Nephron progenitor cell (in vitro differentiated cells): ENCODE data around the gene NXPE1.

ENCODE experiments used
- DNase-seq: peaks from one replicate; pipeline ENCODE4 v3.0.0; 2021
- H3K27ac Mint-ChIP-seq: 2 replicates; pipeline ENCODE4 v1.8.0; 2021; ENCODE audit warnings: mild to moderate bottlenecking, moderate library complexity, mixed read lengths
- H3K27me3 Mint-ChIP-seq: 2 replicates; pipeline ENCODE4 v1.8.0; 2021; ENCODE audit warnings: mild to moderate bottlenecking, low read depth, mixed read lengths; ENCODE audit not compliant: poor library complexity
- H3K36me3 Mint-ChIP-seq: 2 replicates; pipeline ENCODE4 v1.8.0; 2021; ENCODE audit warnings: low read depth, mixed read lengths
- H3K4me1 Mint-ChIP-seq: 2 replicates; pipeline ENCODE4 v1.8.0; 2021; ENCODE audit warnings: mixed read lengths
- H3K4me3 Mint-ChIP-seq: 2 replicates; pipeline ENCODE4 v1.8.0; 2021; ENCODE audit warnings: mild to moderate bottlenecking, moderate library complexity, mixed read lengths
- H3K9me3 Mint-ChIP-seq: 2 replicates; pipeline ENCODE4 v1.8.0; 2021; ENCODE audit warnings: mild to moderate bottlenecking, moderate library complexity, mixed read lengths
- TF ChIP-seq, protein P1 (sequence below): fragments of 200-600 bp; sonication (generic); IDR thresholded peaks from 2 replicates; pipeline ENCODE4 v1.5.0; 2021; ENCODE audit warnings: antibody characterized with exemption

NXPE1 gene

DNA sequence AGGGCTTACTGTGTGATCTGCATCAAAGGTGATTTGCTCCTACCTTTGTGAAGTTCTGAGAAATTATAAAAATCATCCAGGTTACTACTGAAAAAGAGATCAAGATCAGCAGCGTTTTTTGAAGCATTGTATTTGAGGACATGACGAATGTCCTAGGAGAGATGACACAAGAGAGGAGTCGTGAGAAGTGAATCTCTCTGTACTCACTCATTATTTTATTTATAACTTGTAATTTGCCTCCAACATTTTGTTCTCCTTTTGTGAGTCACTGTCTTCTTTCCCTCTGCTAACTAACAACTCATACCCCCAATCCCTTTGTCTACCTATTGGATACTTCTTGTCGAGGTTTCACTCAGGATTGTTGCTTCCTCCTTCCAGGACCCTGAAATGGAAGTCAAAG, 8.6 kb downstream of the NXPE1 start:
- peaks cover 4% of the 10 kb centered on the region for H3K27me3 Mint-ChIP-seq

GRCh38 chr11:114525682-114526081, 34.0 kb downstream of the NXPE1 start:
- H3K27me3 Mint-ChIP-seq, result no peaks in the 10 kb centered on the region
- H3K36me3 Mint-ChIP-seq, result peaks cover 10% of the 10 kb centered on the region
- H3K4me1 Mint-ChIP-seq, result no peaks in the 10 kb centered on the region
- peaks cover 28% of the 10 kb centered on the region for H3K9me3 Mint-ChIP-seq
- TF ChIP-seq, protein P1, sequence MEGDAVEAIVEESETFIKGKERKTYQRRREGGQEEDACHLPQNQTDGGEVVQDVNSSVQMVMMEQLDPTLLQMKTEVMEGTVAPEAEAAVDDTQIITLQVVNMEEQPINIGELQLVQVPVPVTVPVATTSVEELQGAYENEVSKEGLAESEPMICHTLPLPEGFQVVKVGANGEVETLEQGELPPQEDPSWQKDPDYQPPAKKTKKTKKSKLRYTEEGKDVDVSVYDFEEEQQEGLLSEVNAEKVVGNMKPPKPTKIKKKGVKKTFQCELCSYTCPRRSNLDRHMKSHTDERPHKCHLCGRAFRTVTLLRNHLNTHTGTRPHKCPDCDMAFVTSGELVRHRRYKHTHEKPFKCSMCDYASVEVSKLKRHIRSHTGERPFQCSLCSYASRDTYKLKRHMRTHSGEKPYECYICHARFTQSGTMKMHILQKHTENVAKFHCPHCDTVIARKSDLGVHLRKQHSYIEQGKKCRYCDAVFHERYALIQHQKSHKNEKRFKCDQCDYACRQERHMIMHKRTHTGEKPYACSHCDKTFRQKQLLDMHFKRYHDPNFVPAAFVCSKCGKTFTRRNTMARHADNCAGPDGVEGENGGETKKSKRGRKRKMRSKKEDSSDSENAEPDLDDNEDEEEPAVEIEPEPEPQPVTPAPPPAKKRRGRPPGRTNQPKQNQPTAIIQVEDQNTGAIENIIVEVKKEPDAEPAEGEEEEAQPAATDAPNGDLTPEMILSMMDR, result no peak
- H3K27ac Mint-ChIP-seq, result no peak overlapping the region
- no peak for DNase-seq
- no peak overlapping the region for H3K4me3 Mint-ChIP-seq

More for the DNA sequence above, 8.6 kb downstream of the NXPE1 start:
- TF ChIP-seq, protein P1, result no peak
- no peaks in the 10 kb centered on the region for H3K4me1 Mint-ChIP-seq
- DNase-seq, result no peak
- no peak overlapping the region for H3K27ac Mint-ChIP-seq
- no peaks in the 10 kb centered on the region for H3K36me3 Mint-ChIP-seq
- no peak overlapping the region for H3K4me3 Mint-ChIP-seq
- no peaks in the 10 kb centered on the region for H3K9me3 Mint-ChIP-seq

- TF ChIP-seq, protein P1, result no peak
- Mint-ChIP-seq H3K4me3 (no peak overlapping the region), H3K4me1 (no peaks in the 10 kb centered on the region), H3K27ac (no peak overlapping the region), H3K27me3 (no peaks in the 10 kb centered on the region), H3K9me3 (peaks cover 28% of the 10 kb centered on the region), H3K36me3 (peaks cover 10% of the 10 kb centered on the region)
- no peak for DNase-seq
Measured at GRCh38 chr11:114524122-114524521, 35.6 kb downstream of the NXPE1 start.

DNA sequence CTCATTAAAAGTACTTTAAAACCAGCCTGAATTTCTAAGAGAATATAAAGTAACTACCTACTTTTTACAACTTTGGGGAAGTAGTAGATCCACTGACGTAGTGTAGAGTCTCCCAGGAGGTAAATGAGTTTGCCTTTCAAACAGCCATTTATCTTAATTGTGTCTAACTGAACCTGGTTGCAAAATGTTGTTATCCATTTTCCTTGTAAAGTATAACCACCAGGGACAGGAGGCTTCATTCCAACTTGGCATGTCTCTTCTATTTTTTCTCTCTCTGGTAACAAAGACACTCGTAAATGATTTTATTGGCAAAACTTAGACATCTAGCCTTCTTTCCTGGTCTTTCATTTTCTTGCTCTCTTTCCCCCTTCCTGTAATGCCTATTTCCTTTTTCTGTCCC, 36.9 kb downstream of the NXPE1 start:
- no peaks in the 10 kb centered on the region for H3K4me1 Mint-ChIP-seq
- H3K27me3 Mint-ChIP-seq, result no peaks in the 10 kb centered on the region
- peaks cover 10% of the 10 kb centered on the region for H3K36me3 Mint-ChIP-seq
- no peak for DNase-seq
- no peak overlapping the region for H3K4me3 Mint-ChIP-seq
- TF ChIP-seq, protein P1, result no peak
- H3K9me3 Mint-ChIP-seq, result peaks cover 28% of the 10 kb centered on the region
- H3K27ac Mint-ChIP-seq, result no peak overlapping the region

GRCh38 chr11:114511538-114511937, 48.1 kb downstream of the NXPE1 start:
- Mint-ChIP-seq H3K27me3 (peaks cover 3% of the 10 kb centered on the region), H3K27ac (no peak overlapping the region), H3K36me3 (no peaks in the 10 kb centered on the region), H3K4me3 (no peak overlapping the region), H3K9me3 (peaks cover 11% of the 10 kb centered on the region), H3K4me1 (no peaks in the 10 kb centered on the region)
- TF ChIP-seq, protein P1, result no peak
- no peak for DNase-seq

DNA sequence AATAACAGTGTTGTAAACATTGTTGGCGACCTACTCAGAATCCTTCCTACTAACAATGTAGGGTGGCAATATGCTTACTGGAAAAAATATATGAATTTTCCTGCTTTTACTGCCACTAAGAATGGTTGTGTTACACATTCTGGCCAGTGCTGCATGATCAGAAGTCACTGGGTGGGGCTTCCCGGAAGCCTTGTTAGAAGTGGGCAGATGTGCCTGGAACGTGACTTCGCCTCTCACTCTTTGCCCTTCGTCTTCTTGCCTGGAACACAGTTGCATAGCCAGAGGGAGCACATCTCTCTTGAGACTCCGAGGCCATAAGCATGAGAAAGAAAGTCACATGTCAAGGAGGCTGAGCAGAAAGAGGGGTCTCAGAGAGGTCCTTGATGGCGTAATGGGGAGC, 48.6 kb downstream of the NXPE1 start:
- TF ChIP-seq, protein P1, result no peak
- Mint-ChIP-seq H3K27ac (no peak overlapping the region), H3K36me3 (peaks cover 4% of the 10 kb centered on the region), H3K4me3 (no peak overlapping the region), H3K4me1 (no peaks in the 10 kb centered on the region), H3K9me3 (peaks cover 15% of the 10 kb centered on the region), H3K27me3 (peaks cover 3% of the 10 kb centered on the region)
- DNase-seq, result no peak
